Adrenal gland (tissue), 5 donors: ENCODE data around the gene NOP16.

Experiments used
- CTCF ChIP-seq, 6 experiments: fragments of 450-650 bp in 4 of 6; fragments of 200-600 bp in 2 of 6; sonication (generic) in 1 of 6; IDR thresholded peaks; 1 replicate in 5 of 6; 2 replicates in 1 of 6; pipeline versions ENCODE4 v1.5.1 to v1.8.0; 2016 to 2021; ENCODE audit warnings: antibody characterized with exemption in 6 of 6, mild to moderate bottlenecking in 2 of 6, moderate library complexity in 1 of 6
- POLR2A ChIP-seq, 2 donors: fragments of 450-650 bp; IDR thresholded peaks; one replicate each; pipeline ENCODE4 v1.6.1; 2017; ENCODE audit warnings: antibody characterized with exemption in 2 of 2, mild to moderate bottlenecking in 2 of 2, moderate library complexity in 1 of 2
- donor health status: DM: no; HTN: no; CAD: no.

GRCh38 chr5:176365351-176366231 lies 22.8 kb downstream of the NOP16 start, which contains the start of gene ARL10:
- no peak for TF ChIP-seq CTCF (IDR thresholded peaks at IDR 0.05)
- no peak for TF ChIP-seq POLR2A (IDR thresholded peaks at IDR 0.05)
